ENCODE results near the gene FNDC1.

FNDC1 gene

DNA sequence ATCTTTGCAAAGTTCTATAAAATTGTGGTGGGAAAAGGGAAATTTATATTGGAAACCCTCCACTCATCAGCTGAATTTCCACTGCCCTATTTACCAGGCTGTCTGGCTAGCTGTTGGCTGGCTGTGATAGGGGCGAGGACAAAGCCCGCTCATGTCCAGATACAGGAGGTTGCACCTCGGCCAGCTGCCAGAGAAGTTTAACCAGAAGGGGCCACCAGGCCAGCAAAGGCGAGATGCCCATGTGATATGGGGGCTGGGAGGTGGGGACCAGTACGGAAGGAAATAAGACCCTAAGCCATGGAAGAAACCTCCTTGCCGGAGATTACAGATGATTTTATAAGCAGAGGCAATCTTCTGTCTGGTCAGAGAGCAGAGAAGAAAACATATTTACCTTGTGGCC lies 143.8 kb downstream of the FNDC1 start:
- H2AFZ ChIP-seq (ENCODE audit: low read length) = no peak overlapping the region
- no peaks in the 10 kb centered on the region for H3K9me2 ChIP-seq (ENCODE audit: low read depth, low read length)

DNA sequence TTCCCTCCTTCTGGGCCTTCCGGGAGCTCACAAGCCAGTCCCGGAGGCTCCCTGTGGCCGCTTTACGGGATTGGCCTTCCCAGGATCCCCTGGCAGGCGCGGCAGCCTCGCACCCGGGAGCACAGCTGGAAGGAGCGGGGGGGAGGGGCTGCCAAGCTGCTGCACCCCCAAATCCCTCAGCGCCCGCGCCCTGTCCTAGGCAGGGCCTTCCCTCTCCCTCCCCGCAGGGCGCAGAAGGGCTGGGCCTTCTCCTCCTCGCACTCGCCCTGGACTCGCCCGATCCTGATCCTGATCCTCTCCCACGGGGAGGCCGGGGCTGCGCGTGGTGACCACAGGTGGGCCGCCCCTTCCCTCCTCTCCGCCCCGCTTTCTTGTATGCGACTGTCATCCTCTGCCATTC lies 146.4 kb downstream of the FNDC1 start:
- no peak for TF ChIP-seq EZH2 (IDR thresholded peaks at IDR 0.05; ENCODE audit: borderline replicate concordance, low read length)
- TF ChIP-seq, protein P1, sequence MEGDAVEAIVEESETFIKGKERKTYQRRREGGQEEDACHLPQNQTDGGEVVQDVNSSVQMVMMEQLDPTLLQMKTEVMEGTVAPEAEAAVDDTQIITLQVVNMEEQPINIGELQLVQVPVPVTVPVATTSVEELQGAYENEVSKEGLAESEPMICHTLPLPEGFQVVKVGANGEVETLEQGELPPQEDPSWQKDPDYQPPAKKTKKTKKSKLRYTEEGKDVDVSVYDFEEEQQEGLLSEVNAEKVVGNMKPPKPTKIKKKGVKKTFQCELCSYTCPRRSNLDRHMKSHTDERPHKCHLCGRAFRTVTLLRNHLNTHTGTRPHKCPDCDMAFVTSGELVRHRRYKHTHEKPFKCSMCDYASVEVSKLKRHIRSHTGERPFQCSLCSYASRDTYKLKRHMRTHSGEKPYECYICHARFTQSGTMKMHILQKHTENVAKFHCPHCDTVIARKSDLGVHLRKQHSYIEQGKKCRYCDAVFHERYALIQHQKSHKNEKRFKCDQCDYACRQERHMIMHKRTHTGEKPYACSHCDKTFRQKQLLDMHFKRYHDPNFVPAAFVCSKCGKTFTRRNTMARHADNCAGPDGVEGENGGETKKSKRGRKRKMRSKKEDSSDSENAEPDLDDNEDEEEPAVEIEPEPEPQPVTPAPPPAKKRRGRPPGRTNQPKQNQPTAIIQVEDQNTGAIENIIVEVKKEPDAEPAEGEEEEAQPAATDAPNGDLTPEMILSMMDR (IDR thresholded peaks at IDR 0.05; ENCODE audit: low read length) = no peak
- no peak overlapping the region for H3K9ac ChIP-seq (ENCODE audit: low read length)
- H4K20me1 ChIP-seq (ENCODE audit: insufficient read depth, low read length) = no peaks in the 10 kb centered on the region

More for the DNA sequence above, 143.8 kb downstream of the FNDC1 start:
- Histone ChIP-seq H3K4me3 (ENCODE audit: low read depth, low read length, poor library complexity, severe bottlenecking) (no peak overlapping the region), H3K27me3 (ENCODE audit: insufficient read depth, low read length) (no peaks in the 10 kb centered on the region), H3K79me2 (ENCODE audit: insufficient read depth, low read length) (no peaks in the 10 kb centered on the region), H3K9ac (ENCODE audit: low read length) (no peak overlapping the region), H4K20me1 (ENCODE audit: insufficient read depth, low read length) (no peaks in the 10 kb centered on the region), H3K4me2 (ENCODE audit: low read length) (no peak overlapping the region), H3K27ac (ENCODE audit: low read depth, low read length, poor library complexity, severe bottlenecking) (no peak overlapping the region), H3K4me1 (ENCODE audit: insufficient read depth, low read length, severe bottlenecking) (no peaks in the 10 kb centered on the region), H3K9me3 (ENCODE audit: low read length) (no peaks in the 10 kb centered on the region), H3K36me3 (ENCODE audit: insufficient read depth, low read length) (no peaks in the 10 kb centered on the region), H3F3A (ENCODE audit: insufficient read depth, low read length) (no peaks in the 10 kb centered on the region)
- TF ChIP-seq, protein P1 (IDR thresholded peaks at IDR 0.05; ENCODE audit: low read length) = no peak
- TF ChIP-seq EZH2 (IDR thresholded peaks at IDR 0.05; ENCODE audit: borderline replicate concordance, low read length) = no peak

DNA sequence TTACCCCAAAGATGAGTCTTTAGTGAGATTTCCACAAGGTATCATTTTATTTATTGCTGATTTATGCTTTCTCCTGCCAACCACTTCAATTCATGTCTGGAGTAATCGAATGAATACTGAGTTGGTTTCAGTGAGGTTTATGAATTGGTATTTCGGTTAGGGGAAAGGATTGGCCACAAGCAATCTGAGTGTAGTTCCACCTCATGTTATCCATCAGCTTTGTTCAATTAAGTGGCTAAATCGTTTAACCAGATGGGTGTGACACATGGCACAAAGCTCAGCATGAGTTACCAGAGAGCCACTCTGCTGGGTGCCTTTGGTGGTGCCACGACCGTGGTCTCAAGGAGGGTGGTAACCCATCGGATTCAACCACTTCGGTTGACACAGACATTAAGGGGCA lies 148.2 kb downstream of the FNDC1 start:
- no peaks in the 10 kb centered on the region for H3K4me1 ChIP-seq (ENCODE audit: insufficient read depth, low read length, severe bottlenecking)
- TF ChIP-seq, protein P1 (IDR thresholded peaks at IDR 0.05; ENCODE audit: low read length) = no peak
- TF ChIP-seq EZH2 (IDR thresholded peaks at IDR 0.05; ENCODE audit: borderline replicate concordance, low read length) = no peak
- H3K27ac ChIP-seq (ENCODE audit: low read depth, low read length, poor library complexity, severe bottlenecking) = no peak overlapping the region
- H2AFZ ChIP-seq (ENCODE audit: low read length) = no peak overlapping the region
- H3K9me2 ChIP-seq (ENCODE audit: low read depth, low read length) = no peaks in the 10 kb centered on the region
- no peak overlapping the region for H3K4me3 ChIP-seq (ENCODE audit: low read depth, low read length, poor library complexity, severe bottlenecking)
- H4K20me1 ChIP-seq (ENCODE audit: insufficient read depth, low read length) = no peaks in the 10 kb centered on the region
- H3K36me3 ChIP-seq (ENCODE audit: insufficient read depth, low read length) = no peaks in the 10 kb centered on the region
- no peaks in the 10 kb centered on the region for H3K27me3 ChIP-seq (ENCODE audit: insufficient read depth, low read length)
- no peaks in the 10 kb centered on the region for H3K9me3 ChIP-seq (ENCODE audit: low read length)
- no peaks in the 10 kb centered on the region for H3F3A ChIP-seq (ENCODE audit: insufficient read depth, low read length)
- H3K9ac ChIP-seq (ENCODE audit: low read length) = no peak overlapping the region
- no peaks in the 10 kb centered on the region for H3K79me2 ChIP-seq (ENCODE audit: insufficient read depth, low read length)
- no peak overlapping the region for H3K4me2 ChIP-seq (ENCODE audit: low read length)

More for the DNA sequence above, 146.4 kb downstream of the FNDC1 start:
- H3K4me2 ChIP-seq (ENCODE audit: low read length) = no peak overlapping the region
- no peaks in the 10 kb centered on the region for H3K9me3 ChIP-seq (ENCODE audit: low read length)
- H3K4me1 ChIP-seq (ENCODE audit: insufficient read depth, low read length, severe bottlenecking) = no peaks in the 10 kb centered on the region
- no peaks in the 10 kb centered on the region for H3K79me2 ChIP-seq (ENCODE audit: insufficient read depth, low read length)
- H3F3A ChIP-seq (ENCODE audit: insufficient read depth, low read length) = no peaks in the 10 kb centered on the region
- no peaks in the 10 kb centered on the region for H3K27me3 ChIP-seq (ENCODE audit: insufficient read depth, low read length)
- H2AFZ ChIP-seq (ENCODE audit: low read length) = no peak overlapping the region
- no peaks in the 10 kb centered on the region for H3K36me3 ChIP-seq (ENCODE audit: insufficient read depth, low read length)
- H3K4me3 ChIP-seq (ENCODE audit: low read depth, low read length, poor library complexity, severe bottlenecking) = no peak overlapping the region
- H3K27ac ChIP-seq (ENCODE audit: low read depth, low read length, poor library complexity, severe bottlenecking) = no peak overlapping the region
- H3K9me2 ChIP-seq (ENCODE audit: low read depth, low read length) = no peaks in the 10 kb centered on the region
